Astrocyte (in vitro differentiated cells and primary cell): ENCODE data around the gene TRIL.

ENCODE experiments used
- CTCF ChIP-seq: IDR thresholded peaks from 2 replicates; pipeline ENCODE4 v1.5.1; 2011; ENCODE audit warnings: low read depth, mild to moderate bottlenecking, inconsistent platforms, low read length, moderate library complexity; ENCODE audit not compliant: insufficient read depth
- EZH2 ChIP-seq: IDR thresholded peaks from 2 replicates; pipeline ENCODE4 v1.6.1; 2012; ENCODE audit warnings: mild to moderate bottlenecking, low read length, inconsistent platforms; ENCODE audit not compliant: insufficient read depth

DNA sequence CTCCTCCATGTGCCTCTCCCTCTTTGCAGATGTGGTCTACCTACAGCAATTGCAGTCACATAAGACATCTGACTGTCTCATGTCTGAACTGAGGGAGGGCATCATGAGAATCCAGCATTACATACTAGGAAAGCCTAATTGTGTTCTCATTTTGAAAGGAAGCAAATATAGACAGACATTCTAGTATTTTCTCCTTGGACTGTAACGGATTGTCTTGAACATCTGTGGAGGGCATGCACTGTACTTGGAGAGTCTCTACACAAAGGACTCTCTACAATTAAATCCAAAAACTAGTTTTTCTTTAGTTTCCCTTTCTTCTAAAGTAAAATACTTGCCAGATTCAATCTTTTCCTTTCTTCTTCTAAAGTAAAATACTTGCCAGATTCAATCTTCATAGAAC is 34.7 kb upstream of the TRIL start:
- TF ChIP-seq EZH2 (no peak), CTCF (no peak)
